Neural progenitor cell (in vitro differentiated cells): ENCODE data around the gene TRAK1.

ENCODE experiments used
- CTCF ChIP-seq: fragments of 200-600 bp; sonication (generic); IDR thresholded peaks from 2 replicates; pipeline ENCODE4 v1.5.1; 2017; ENCODE audit warnings: antibody characterized with exemption, mild to moderate bottlenecking
- EZH2 ChIP-seq: fragments of 200-600 bp; sonication (generic); IDR thresholded peaks from 2 replicates; pipeline ENCODE4 v1.6.1; 2017; ENCODE audit warnings: antibody characterized with exemption, mild to moderate bottlenecking, moderate library complexity

- TF ChIP-seq CTCF (no peak), EZH2 (no peak)
Observed at GRCh38 chr3:42192334-42193200, 101.4 kb downstream of the TRAK1 start.
